Activated T-cell treated with anti-CD3 and anti-CD28 coated beads, Interleukin-2, amount 50 U/mL, for 1 hour (primary cell): ENCODE results near the gene ACTR3C.
"Not testable (repeated sequence)": the region's sequence is repeated elsewhere in the genome, so short reads cannot be mapped to it uniquely, and the experiment has no call there.

Source experiments
- DNase-seq: peaks from one replicate; pipeline ENCODE4 v3.0.0-alpha.2; 2020

The ACTR3C gene

DNA sequence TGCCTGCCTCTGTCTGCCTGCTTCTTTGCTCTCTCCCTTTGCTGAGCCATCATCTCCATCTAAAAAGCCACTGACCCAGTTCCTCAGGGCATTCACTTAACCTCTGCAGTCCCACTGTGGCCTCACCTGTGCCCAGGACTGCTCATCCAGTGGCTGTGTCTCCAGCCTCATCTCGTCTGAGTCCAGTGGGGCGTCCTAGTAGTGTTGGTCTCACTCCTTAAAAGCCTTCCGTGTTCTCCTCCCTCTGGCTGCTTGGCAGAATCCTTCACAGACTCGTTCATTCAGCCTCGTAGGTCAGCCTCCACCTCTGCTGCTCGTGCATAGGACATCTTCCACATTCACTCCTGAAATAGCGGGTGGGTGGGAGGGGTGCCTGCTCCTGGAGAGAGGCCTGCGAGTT is 10.8 kb upstream of the ACTR3C start:
- DNase-seq: no peak

DNA sequence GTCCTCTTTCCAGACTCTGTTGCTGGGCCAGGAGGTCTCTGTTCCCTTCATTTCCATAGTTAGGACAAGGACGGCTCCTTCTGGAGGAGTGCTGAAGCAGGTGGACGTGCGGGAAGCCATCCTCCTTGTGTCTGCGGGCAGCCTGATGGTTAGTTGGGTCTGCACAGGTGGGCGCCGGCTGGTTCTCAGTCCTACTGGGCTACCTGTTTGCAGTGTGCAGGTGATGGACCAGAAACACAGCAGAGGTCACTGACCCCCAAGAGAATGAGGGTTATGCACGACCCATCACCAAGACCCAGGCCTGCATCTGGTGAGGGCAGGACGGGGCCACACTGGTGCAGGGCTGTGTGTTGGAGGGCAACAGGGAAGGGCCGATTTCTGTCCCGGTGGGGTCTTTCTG is 10.3 kb upstream of the ACTR3C start:
- no peak for DNase-seq

DNA sequence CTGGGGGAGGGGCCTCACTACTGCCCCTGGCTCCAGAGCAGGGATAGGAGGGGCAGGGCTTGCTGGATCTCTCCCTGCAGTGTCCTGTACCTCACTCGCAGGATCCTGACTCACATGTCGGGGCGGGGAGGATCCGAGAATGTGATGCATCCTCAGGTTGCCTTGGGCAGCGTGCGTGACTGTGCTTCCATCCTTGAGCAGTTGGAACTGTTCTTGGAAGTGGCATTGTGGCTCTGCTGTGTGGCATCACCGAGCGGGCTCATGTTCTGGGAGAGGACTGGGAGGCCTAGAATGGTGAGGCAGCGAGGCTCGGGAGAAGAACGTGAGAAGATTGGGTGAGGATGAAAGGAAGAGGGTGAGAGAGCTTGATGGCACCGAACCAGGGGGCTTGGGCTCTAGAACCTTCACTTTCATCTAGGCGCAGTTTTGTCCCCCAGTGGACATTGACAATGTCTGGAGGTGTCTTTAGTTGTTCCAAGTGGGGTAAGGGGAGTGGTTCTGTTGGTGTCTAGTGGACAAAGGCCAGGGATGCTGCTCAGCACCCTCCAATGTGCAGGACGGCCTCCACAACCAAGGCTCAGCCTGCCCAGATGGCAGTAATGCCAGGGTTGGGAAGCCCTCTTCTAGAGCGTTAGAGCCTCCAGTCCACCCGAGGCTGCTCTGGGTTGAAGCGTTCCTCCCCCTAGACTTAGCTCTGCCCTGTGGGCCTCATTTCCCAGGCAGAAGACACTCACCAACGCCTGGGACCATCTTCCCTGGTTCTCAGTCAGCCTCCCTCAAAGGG is 9.7 kb upstream of the ACTR3C start:
- no peak for DNase-seq

DNA sequence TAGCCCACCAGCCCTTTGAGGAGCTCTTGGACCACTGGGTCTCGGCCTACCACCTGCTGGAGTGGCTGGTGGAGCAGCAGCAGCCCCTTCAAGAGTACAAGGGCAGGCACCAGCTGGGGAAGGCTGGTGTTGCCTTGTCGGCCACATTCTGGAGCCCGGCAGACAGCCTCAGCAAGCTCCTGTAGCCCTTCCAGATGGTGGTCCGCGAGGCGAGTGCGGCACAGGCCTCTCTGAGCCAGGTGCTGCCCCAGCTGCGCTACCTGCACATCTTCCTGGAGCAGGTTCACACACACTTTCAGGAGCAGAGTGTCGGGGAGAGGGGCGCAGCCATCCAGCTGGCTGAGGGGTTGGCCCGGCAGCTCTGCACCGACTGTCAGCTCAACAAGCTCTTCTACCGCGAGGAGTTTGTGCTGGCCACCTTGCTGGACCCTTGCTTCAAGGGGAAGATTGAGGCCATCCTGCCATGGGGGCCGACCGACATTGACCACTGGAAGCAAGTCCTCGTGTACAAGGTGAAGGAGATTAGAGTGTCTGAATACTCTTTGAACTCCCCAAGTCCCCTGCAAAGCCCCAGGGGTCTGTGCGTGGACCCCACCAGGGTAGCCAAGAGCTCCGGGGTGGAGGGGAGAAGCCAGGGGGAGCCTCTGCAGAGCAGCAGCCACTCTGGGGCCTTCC is 7.0 kb upstream of the ACTR3C start:
- no peak for DNase-seq

DNA sequence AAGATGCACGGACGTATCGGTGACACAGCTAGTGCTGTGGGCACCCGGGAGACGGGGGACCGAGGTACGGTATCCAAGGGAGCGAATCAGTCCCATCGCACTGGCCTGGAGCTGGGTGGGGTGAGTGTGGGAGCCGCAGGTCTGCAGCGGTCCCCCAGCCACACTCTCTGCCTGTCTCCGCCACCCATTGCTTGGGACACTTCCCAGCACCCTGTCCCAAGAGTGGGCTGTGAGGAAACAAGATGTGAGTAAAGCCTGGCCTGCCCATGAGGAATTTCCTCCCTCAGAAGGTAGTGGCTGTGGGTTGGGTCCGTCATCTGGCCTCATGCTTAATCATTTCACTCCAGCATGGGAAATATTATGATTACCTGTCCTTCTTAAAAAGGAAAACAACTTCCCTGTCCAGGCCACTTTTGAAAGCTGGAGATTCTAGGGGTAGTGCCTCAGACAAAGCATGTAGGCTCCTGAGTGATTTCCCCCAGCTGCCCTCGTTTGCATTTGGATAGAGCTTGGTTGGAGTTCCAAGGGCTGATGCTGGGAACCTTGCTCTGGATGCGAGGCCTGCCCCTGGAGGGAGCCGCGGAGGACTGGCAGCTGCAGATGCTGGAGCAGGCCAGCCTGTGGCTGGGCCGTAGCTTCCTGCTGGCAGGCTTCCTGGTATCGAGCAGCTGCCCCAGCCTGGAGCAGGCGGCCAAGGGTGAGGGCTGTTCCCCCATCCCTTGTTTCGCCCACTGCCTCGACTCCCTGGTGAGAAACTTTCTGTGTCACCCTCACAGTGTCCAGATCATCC is 6.2 kb upstream of the ACTR3C start:
- DNase-seq: no peak

DNA sequence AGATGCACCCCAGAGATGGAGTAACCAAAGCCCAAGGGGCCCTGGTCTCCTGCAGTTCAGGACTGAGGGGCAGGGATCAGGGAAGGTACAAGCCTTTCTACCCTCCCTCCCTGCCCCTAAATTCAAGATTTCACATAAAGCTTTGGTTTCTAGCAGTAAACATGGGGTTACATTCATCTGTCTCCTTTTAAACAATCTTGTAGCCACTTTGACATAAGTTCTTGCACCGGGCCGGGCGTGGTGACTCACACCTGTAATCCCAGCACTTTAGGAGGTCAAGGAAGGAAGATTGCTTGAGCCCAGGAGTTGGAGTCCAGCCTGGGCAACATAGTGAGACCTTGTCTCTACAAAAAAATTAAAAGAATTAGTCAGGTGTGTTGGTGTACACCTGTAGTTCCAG is 4.0 kb upstream of the ACTR3C start:
- DNase-seq: no peak

DNA sequence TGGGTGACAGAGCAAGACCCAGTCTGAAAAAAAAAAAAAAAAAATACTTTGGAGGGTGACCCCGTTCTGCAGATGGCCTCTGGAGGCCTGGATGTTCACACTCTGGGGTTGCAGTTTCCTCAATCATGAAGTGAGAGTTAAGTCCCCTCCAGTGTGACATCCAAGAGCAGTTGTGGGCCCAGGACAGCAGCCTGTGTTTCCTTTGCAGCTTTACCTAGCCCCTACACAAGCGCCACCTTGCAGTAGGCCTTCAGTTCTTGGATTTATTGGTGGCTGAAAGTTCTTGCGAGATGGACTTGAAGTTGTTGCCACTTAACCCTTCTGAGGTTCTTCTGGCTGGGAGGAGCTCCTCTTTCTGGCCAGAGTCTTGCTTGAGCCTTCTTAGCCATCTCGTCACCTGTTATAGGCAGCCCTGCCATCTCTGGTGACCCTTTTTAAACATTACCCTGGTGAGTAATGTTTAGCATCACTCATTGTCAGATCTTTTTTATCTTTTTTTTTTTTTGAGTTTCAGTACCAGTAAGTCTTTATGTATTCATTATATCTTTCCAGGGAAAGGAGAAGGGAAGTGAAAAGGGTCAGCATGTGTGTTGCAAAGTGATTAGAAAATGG is 3.4 kb upstream of the ACTR3C start:
- DNase-seq: no peak

DNA sequence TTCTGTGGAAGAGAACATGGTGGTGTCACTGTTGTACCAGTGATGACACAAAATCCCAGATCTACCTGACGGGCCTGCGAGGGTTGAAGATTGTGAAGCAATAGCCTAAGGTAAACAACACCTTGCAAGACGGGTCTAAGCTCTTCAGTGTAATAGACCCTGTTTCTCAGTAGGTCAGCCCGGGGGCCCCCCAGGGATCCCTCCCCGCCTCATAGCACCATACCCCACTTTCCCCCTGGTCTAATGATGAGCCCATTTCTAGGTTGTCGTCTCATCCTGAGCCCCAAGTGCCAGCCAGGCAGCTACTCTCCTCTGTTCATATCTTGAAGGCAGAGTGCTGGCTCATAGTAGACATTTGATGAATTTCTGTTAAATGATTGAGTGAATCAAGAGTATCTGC is 2.6 kb upstream of the ACTR3C start:
- no peak for DNase-seq

DNA sequence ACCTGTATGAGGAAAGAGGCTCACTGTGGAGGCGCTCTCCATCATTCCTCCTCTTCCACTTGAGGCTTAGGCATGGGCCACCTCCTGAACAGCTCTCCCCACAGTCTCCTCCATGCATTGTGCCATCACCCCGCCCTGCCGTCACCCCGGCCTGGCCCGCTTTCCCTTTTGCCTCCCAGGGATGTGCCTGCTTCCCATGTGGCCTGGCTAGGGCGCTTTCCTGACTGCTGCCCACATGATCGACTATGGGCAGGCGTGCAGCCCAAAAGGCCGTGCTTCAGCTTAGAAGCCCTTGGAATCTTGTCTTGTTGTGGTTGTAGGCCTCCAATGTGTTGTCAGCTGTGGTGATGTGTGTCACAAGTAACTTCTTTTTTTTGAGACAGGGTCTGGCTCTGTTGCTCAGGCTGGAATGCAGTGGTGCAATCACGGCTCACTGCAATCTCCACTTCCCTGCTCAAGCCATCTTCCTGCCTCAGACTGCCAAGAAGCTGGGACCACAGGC is 1.8 kb upstream of the ACTR3C start:
- DNase-seq: no peak

DNA sequence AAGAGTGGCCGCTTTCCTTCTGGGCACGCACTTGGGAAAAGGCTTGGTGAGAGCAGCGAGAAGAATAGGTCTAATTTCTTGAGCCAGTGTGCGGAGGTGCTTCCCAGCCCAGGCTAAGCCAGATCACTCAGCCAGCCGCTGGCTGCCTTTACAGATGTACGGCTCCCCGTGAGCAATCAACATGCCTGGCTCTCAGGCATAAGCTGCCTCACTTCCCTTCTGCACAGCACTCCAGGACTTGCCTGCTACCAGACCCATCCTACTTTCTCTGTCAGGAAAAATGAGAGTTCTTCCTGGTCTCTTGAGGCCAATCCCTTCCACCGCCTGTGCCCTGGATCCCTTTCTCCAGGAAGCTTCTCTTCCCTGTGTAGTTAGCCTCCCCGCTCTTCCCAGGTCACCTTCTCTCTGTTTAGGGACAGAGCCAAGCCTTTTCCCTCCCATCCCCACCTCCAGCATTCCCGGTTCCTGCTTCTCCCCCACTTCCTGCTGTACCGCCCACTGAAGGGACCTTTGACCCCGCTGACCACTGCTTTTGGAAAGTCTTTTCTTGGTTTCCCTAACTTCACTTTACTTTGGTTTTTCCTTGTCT is 1.1 kb upstream of the ACTR3C start:
- no peak for DNase-seq

DNA sequence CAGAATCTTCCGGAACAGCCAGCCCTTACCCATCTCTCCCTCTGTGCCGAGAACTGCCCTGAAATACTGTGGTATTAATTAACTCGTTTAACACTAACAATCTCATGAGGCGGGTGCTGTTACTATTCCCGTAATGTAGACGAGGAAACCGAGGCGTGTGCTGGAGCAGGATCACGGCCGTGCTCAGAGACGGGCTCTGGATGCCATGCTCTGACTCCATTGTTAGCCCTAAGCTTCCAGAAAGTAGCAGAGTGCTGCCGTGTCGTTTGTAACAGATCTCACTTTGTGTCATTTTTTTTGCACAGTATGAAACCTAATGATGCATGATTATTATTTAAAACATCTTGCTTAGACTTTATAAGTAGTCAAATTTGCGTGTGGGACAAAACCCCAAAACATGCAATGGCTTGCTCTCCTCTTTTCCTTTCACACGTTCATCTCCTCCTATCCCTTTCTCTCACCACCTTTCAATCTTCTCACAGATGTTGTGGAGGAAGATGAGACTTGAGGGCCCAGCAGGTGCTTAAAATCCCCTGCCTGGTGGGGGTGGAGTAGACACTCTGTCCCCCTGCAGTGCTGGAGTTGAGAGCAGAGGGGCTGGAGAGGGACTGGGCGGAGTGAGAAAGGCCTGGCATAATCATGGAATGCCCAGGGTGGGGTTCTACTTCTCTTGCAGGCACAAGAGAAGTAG is 482 bp upstream of the ACTR3C start:
- DNase-seq: no peak

DNA sequence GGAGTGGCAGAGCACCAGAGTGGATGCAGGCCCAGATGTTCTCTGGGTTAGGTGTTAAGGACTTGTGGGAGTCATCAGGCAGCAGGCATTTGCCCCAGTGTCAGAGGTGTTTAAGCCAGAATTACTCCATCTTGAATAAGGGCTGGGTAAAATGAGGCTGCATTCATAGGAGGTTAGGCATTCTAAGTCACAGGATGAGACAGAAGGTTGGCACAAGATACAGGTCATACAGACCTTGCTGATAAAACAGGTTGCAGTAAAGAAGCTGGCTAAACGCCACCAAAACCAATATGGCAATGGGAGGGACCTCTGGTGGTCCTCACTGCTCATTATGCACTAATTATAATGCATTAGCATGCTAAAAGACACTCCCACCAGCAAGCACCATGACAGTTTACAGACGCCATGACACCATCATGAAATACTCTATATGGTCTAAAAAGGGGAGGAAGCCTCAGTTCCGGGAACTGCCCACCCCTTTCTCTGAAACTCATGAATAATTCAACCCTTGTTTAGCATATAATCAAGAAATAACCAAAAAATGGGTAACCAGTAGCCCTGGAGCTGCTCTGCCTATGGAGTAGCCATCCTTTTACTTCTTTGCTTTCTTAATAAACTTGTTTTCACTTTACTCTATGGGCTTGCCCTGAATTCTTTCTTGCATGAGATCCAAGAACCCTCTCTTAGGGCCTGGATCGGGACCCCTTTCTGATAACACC is 1.1 kb downstream of the ACTR3C start:
- DNase-seq: no peak

DNA sequence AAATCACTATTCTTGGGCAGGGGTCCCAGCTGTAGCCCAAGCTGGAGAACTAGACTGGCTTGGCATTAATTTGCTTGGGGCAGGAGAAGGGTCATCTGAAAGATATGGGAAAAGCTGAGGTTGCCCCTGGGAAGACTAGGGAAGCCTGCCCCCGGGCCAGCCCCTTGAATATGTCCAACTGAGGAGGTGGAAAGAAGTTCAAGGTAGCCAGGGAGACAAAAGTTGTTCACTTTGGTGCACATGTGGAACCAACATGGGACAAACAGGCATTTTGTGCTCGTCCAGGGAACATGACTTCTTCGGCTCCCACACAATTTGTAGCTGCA is 1.6 kb downstream of the ACTR3C start:
- DNase-seq: no peak

DNA sequence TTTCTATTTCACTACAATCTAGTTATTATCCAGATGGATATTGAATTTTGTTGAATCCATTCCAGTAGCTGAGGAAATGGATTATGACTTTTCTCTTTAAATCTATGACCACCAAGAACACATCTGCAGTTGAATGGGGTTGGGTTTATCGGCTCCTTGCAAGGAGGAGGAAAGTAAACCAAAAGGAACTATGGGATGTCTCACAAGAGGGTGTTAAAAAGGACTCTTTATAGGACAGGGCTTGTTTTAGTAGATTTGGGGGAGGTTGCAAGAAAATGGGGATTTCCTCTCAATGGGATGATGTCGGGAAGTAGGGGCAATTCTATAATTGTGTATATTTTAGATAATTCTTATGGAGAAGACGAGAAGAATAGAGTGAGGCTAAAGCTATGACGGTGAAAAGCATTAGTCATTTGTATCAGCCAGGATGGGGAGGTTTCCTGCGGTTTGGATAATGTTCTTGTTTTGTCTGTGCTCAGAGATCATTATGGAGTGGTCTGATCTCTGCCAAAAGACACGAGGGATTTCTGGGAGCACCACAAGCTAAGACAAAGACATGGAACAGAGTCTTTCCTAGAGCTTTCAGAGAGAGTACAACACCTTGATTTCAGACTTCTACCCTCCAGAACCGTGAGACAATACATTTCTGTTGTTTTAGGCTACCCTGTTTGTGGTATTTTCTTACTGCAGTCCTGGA is 5.4 kb downstream of the ACTR3C start:
- DNase-seq: no peak

DNA sequence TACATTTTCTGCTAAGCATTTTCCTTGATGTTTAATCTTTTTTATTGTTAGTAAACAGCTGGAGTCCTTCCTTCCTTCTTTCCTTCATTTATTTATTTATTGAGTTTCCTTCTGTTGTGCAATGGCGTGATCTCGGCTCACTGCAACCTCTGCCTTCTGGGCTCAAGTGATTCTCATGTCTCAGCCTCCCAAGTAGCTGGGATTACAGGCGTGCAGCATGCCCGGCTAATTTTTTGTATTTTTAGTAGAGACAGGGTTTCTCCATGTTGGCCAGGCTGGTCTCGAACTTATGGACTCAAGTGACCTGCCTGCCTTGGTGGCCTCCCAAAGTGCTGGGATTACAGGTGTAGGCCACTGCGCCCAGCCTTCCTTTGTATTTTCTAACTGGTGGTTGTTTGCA is 6.4 kb downstream of the ACTR3C start:
- not testable (repeated sequence) for DNase-seq

DNA sequence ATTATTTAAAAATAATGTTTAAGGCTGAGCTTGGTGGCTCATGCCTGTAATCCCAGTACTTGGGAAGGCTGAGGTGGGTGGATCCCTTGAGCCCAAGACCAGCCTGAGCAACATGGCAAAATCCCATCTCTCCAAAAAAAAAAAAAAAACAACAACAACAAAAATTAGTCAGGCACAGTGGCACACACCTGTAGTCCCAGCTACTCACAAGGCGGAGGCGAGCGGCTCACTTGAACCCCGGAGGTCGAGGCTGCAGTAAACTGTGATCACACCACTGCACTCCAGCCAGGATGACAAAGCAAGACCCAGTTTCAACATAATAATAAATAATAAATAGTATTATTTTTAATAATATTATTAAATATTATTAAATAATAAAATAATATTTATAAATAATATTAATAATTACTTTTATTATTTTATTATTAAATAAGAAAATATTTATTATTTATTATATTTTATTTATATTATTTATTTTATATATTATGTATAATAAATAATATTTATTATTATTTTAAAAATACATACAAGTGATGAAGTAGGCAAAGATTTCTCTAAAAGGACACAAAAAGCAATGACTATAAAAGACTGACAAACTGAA is 8.6 kb downstream of the ACTR3C start:
- no peak for DNase-seq

DNA sequence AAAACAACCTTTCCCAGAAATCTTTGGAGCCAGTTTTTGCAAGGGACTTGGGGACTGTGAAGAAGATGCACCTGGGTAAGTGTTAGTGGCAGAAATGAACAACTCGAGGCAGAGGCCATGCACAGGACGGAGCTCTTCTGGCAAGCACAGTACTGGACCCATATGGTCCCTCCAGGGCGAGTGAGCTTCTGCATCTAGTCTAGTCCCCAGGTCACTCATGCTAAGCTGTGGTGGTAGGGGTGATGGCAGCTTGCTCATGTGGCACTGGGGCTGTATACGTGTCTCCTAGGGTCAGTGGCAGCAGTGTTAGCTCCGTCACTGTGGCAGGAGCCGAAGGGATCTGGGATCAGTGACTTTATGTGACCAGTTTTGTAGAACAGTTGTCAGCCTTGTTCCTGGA is 9.5 kb downstream of the ACTR3C start:
- DNase-seq: no peak

DNA sequence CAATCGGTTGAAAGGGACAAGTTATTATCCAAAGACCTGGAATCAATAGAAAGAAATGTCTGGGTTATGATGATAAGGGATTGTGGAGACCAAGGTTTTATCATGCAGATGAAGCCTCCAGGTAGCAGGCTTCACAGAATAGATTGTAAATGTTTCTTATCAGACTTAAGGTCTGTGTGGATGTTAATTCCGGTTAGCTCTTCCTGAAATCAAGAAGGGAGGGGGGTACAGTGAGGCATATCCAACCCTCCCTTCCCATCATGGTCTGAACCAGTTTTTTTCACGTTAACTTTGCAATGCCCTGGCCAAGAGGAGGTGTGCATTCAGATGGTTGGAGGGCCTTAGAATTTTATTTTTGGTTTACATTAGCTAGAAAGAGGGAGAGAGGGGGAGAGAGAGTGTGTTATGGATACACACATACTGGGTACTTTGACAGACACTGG is 10.0 kb downstream of the ACTR3C start:
- no peak for DNase-seq

DNA sequence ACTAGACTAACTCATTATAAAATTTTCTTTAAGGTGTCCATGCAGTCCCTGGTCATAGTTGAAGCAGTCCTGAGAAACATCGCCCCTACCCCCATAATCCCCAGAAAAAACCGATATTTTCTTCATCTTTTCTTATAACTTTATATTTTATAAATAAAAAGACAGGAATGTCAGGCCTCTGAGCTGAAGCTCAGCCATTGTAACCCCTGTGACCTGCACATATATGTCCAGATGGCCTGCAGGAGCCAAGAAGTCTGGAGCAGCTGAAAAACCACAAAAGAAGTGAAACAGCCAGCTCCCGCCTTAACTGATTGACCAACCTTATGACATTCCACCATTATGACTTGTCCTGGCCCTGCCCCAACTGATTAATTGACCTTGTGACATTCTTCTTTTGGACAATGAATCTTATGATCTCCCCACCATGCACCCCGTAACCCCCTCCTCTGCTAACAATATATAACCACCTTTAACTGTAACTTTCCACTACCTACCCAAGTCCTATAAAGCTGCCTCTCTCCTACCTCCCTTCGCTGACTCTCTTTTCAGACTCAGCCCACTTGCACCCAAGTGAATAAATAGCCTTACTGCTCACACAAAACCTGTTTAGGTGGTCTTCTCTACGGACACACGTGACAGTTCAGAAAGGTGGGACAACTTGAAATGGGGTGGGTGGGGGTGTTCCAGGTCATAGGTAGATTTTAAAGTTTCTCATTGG is 10.5 kb downstream of the ACTR3C start:
- not testable (repeated sequence) for DNase-seq

DNA sequence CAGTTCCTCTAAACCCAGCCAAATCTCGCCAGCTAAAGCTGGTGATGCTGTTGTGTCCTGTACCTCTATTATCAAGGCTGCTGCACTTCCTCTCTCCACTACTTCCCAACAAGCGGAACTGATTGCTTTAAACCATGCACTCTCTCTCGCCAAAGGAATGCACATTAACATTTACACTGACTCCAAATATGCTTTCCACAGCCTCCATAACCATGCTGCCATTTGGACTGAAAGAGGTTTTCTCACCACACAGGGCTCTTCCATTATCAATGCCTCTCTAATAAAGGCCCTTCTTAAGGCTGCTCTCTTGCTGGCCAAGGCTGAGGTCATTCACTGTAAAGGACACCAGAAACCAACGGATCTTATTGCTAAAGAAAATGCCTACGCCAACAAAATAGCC is 11.6 kb downstream of the ACTR3C start:
- no peak for DNase-seq
